Measurements from ENCODE around the gene CTDSP2. TPM values are rescaled to one million over a fixed set of nuclear protein-coding genes. Genes with fewer than 3 reads are reported as not detected.

The CTDSP2 gene
- total and polyA plus RNA-seq, 2 of the 8 experiments (the other 6 are each of a cell fraction or from before 2014, with no cell fraction given) = 71.3 to 91.7 TPM

GRCh38 chr12:57837864-57838562 lies 8.5 kb downstream of the CTDSP2 start:
- Histone ChIP-seq H3K18ac (ENCODE audit: extremely low read depth, low read length) (no peak overlapping the region; the same call in 1 of the 2 replicates), H2BK15ac (ENCODE audit: low read length) (no peak overlapping the region), H3K4me1 (replicated peaks in 1 of 4; ENCODE audit: control insufficient read depth in 3 of 4, insufficient read depth in 4 of 4, low read length in 3 of 4) (peaks cover 39 to 74% (median 50%) of the 10 kb centered on the region in 4 experiments), H3K4me2 (ENCODE audit: insufficient read depth in 1 of 2, low read depth in 2 of 2, low read length in 2 of 2) (peak overlapping the region; percentile 9 to 76; a peak in 3 of 4 replicates), H3K4me3 (ENCODE audit: extremely low read depth in 1 of 4, insufficient read depth in 2 of 4, low read depth in 3 of 4, low read length in 4 of 4) (no peak overlapping the region), H3K56ac (replicated peaks; ENCODE audit: insufficient read length, low read depth, low read length) (no peak overlapping the region), H2AK5ac (ENCODE audit: low read depth, low read length) (peak overlapping the region; percentile 70; the same call in 1 of the 2 replicates), H4K20me1 (replicated peaks in 1 of 2; ENCODE audit: control insufficient read depth in 1 of 2, insufficient read depth in 2 of 2, low read length in 2 of 2) (peaks cover 28 to 55% of the 10 kb centered on the region in 2 experiments), H2BK120ac (replicated peaks; ENCODE audit: low read depth, low read length) (no peak overlapping the region), H4K8ac (ENCODE audit: extremely low read depth, insufficient read depth, low read length) (no peak overlapping the region), H3K79me2 (ENCODE audit: control insufficient read depth in 1 of 2, insufficient read depth in 2 of 2, low read length in 2 of 2) (peaks cover 30 to 98% of the 10 kb centered on the region in 2 experiments), H4K91ac (replicated peaks; ENCODE audit: insufficient read length, low read length) (no peak overlapping the region), H3K14ac (ENCODE audit: insufficient read length) (no peak overlapping the region), H4K5ac (ENCODE audit: insufficient read length, low read depth, low read length) (no peak overlapping the region), H3K36me3 (ENCODE audit: control insufficient read depth in 2 of 4, insufficient read depth in 4 of 4, low read length in 3 of 4) (no peaks in the 10 kb centered on the region), H3K79me1 (ENCODE audit: low read depth, low read length) (peaks cover 33% of the 10 kb centered on the region), H3K4ac (replicated peaks; ENCODE audit: insufficient read length, low read depth, low read length) (no peak overlapping the region), H2BK5ac (ENCODE audit: low read depth, low read length) (peak overlapping the region; percentile 91; the same call in 1 of the 2 replicates), H3K27ac (ENCODE audit: low read depth, low read length) (0 out of 2 replicates have a peak overlapping the region, but pooled peaks have one; percentile 0), H3K23ac (ENCODE audit: insufficient read length) (no peak overlapping the region), H3K9me3 (ENCODE audit: insufficient read depth in 2 of 2, low read depth in 1 of 2, low read length in 1 of 2) (no peaks in the 10 kb centered on the region), H3K27me3 (replicated peaks in 1 of 4; ENCODE audit: control insufficient read depth in 3 of 4, extremely low read depth in 1 of 4, insufficient read depth in 3 of 4, low read length in 3 of 4) (no peaks in the 10 kb centered on the region), H3K23me2 (ENCODE audit: low read depth, low read length) (no peaks in the 10 kb centered on the region), H2BK20ac (ENCODE audit: low read length) (no peak overlapping the region), H2BK12ac (ENCODE audit: low read depth, low read length) (0 out of 2 replicates have a peak overlapping the region, but pooled peaks have one; percentile 62), H3K9ac (replicated peaks in 1 of 4; ENCODE audit: extremely low read depth in 1 of 4, low read depth in 3 of 4, low read length in 3 of 4) (no peak overlapping the region), H2AFZ (ENCODE audit: low read length) (no peak overlapping the region)
- ChIA-PET CTCF (ENCODE audit: partially characterized antibody) (interaction anchor here (0.9 to 10.0 kb wide), 13 partner anchors 9 to 68 kb away, joined by 3 to 181 read pairs (median 4); partner anchors contain the start of gene CTDSP2), POLR2A (ENCODE audit: partially characterized antibody) (interaction anchor here (0.6 to 24.2 kb wide), 9 partner anchors 10 to 103 kb away, joined by 3 to 722 read pairs (median 9); partner anchors contain the start of genes ATP23, AVIL and CTDSP2)
- 55% methylated on average over 5 of the region's 5 CpGs; no CpG with 5 or more reads in 1 of the 2 experiments for WGBS, 2 experiments (ENCODE audit: extremely low coverage in 1 of 2, insufficient coverage in 1 of 2, insufficient read length in 1 of 2, insufficient replicate concordance in 2 of 2, low coverage in 1 of 2, low lambda C conversion rate in 2 of 2, missing lambda C conversion rate in 1 of 2)
- TF ChIP-seq SUZ12 (IDR thresholded peaks at IDR 0.05; ENCODE audit: low read length) (no peak), CHD1 (IDR thresholded peaks at IDR 0.05; ENCODE audit: low read depth, low read length) (no peak), EP300 (IDR thresholded peaks at IDR 0.05; ENCODE audit: borderline replicate concordance in 1 of 2, low read depth in 2 of 2, low read length in 2 of 2) (no peak), SRF (IDR thresholded peaks at IDR 0.05; ENCODE audit: low read depth, low read length) (0 out of 2 replicates have a peak, but pooled peaks have one; percentile 21)
- TF ChIP-seq, protein P1, sequence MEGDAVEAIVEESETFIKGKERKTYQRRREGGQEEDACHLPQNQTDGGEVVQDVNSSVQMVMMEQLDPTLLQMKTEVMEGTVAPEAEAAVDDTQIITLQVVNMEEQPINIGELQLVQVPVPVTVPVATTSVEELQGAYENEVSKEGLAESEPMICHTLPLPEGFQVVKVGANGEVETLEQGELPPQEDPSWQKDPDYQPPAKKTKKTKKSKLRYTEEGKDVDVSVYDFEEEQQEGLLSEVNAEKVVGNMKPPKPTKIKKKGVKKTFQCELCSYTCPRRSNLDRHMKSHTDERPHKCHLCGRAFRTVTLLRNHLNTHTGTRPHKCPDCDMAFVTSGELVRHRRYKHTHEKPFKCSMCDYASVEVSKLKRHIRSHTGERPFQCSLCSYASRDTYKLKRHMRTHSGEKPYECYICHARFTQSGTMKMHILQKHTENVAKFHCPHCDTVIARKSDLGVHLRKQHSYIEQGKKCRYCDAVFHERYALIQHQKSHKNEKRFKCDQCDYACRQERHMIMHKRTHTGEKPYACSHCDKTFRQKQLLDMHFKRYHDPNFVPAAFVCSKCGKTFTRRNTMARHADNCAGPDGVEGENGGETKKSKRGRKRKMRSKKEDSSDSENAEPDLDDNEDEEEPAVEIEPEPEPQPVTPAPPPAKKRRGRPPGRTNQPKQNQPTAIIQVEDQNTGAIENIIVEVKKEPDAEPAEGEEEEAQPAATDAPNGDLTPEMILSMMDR (IDR thresholded peaks at IDR 0.05; ENCODE audit: control extremely low read depth in 1 of 3, insufficient read depth in 1 of 3, low read depth in 1 of 3, low read length in 3 of 3) = 0 out of 4 replicates have a peak, but pooled peaks of 1 of the 3 experiments have one; percentile 5
- no peak for DNase-seq (ENCODE audit: low read depth in 1 of 2, low spot score in 2 of 2)
- no peak for FAIRE-seq

Measured in H1 (cell line).